HepG2 (cell line): ENCODE results near the gene SLC29A3. TPM values are rescaled to one million over a fixed set of nuclear protein-coding genes. Genes with fewer than 3 reads are reported as not detected.

Source experiments
- HDAC2 ChIP-seq: sonication (generic); formaldehyde crosslinking; IDR thresholded peaks from 2 replicates; pipeline ENCODE4 v1.4.0; 2020; ENCODE audit warnings: missing genetic modification reagents
- MEF2D ChIP-seq: sonication (generic); formaldehyde crosslinking; IDR thresholded peaks from 2 replicates; pipeline ENCODE4 v1.5.1; 2020; ENCODE audit warnings: mild to moderate bottlenecking, missing genetic modification reagents
- NCOR1 ChIP-seq: fragments of 200-600 bp; sonication (generic); IDR thresholded peaks from 2 replicates; pipeline ENCODE4 v1.7.0; 2017; ENCODE audit warnings: antibody characterized with exemption, low read length, borderline replicate concordance
- PITX1 ChIP-seq: sonication (generic); formaldehyde crosslinking; IDR thresholded peaks from 2 replicates; pipeline ENCODE4 v1.5.1; 2020; ENCODE audit warnings: mild to moderate bottlenecking, missing genetic modification reagents
- PRDM10 ChIP-seq: sonication (generic); formaldehyde crosslinking; IDR thresholded peaks from 2 replicates; pipeline ENCODE4 v1.4.0; 2020; ENCODE audit warnings: low read depth, missing genetic modification reagents
- RXRA ChIP-seq: sonication (generic); formaldehyde crosslinking; IDR thresholded peaks from 2 replicates; pipeline ENCODE4 v1.5.1; 2020; ENCODE audit warnings: missing genetic modification reagents
- SMAD3 ChIP-seq: sonication (generic); formaldehyde crosslinking; IDR thresholded peaks from 2 replicates; pipeline ENCODE4 v1.4.0; 2020; ENCODE audit warnings: missing genetic modification reagents
- SOX13 ChIP-seq, 3 experiments: fragments of 450-650 bp in 1 of 3; sonication (generic) in 1 of 3; formaldehyde crosslinking in 1 of 3; IDR thresholded peaks in 2 of 3; conservative IDR thresholded peaks in 1 of 3; 2 replicates each; pipeline versions ENCODE4 v1.5.0 to v1.6.1; 2016 to 2020; ENCODE audit warnings: antibody characterized with exemption in 1 of 3, mild to moderate bottlenecking in 1 of 3, missing compliant biosample characterization in 1 of 3, missing genetic modification reagents in 1 of 3, moderate library complexity in 1 of 3
- STAG1 ChIP-seq: sonication (generic); formaldehyde crosslinking; IDR thresholded peaks from 2 replicates; pipeline ENCODE4 v1.4.0; 2020; ENCODE audit warnings: missing genetic modification reagents
- TOE1 ChIP-seq: sonication (generic); formaldehyde crosslinking; IDR thresholded peaks from 2 replicates; pipeline ENCODE4 v1.4.0; 2020; ENCODE audit warnings: mild to moderate bottlenecking, missing genetic modification reagents
- U2AF1 ChIP-seq: fragments of 200-400 bp; formaldehyde crosslinking; optimal IDR thresholded peaks from 2 replicates; pipeline ENCODE3; 2017; ENCODE audit warnings: mild to moderate bottlenecking, low read depth, low read length
- ZNF383 ChIP-seq: sonication (generic); formaldehyde crosslinking; IDR thresholded peaks from 2 replicates; pipeline ENCODE4 v1.4.0; 2020; ENCODE audit warnings: missing genetic modification reagents, mild to moderate bottlenecking, borderline replicate concordance
- ZNF552 ChIP-seq: sonication (generic); formaldehyde crosslinking; IDR thresholded peaks from 2 replicates; pipeline ENCODE4 v1.9.0; 2022; ENCODE audit warnings: missing genetic modification reagents, mild to moderate bottlenecking, borderline replicate concordance
- polyA plus RNA-seq, 8 experiments: library from polyadenylated mRNA; depleted of rRNA in 3 of 8; stranded (reverse) in 7 of 8; unstranded in 1 of 8; fragments of >200 nt; fragmentation: Illumina TruSeq in 4 of 8; extraction: Trizol in 4 of 8; gene quantifications; 2 replicates each; pipeline versions ENCODE4 v1.2.1 to v1.2.3, GENCODE V29; 2011 to 2016; ENCODE audit warnings: low read depth in 4 of 8, missing spikeins in 1 of 8, mixed read lengths in 1 of 8; ENCODE audit not compliant: insufficient read depth in 1 of 8
- total RNA-seq, 5 experiments: library from RNA; depleted of rRNA; stranded (reverse); fragments of >200 nt; fragmentation: Illumina TruSeq; extraction: Trizol; gene quantifications; 2 replicates each; pipeline ENCODE4 v1.2.3, GENCODE V29; 2016; ENCODE audit warnings: low read depth in 1 of 5
- TF ChIP-seq, protein P1 (sequence below): sonication (generic); formaldehyde crosslinking; conservative IDR thresholded peaks from 2 replicates; pipeline ENCODE4 v1.4.0; 2020; ENCODE audit warnings: mild to moderate bottlenecking, missing genetic modification reagents, moderate library complexity
- TF ChIP-seq, protein P2 (sequence below): sonication (generic); formaldehyde crosslinking; IDR thresholded peaks from 2 replicates; pipeline ENCODE4 v1.4.0; 2020; ENCODE audit warnings: mild to moderate bottlenecking, missing genetic modification reagents

The SLC29A3 gene
- total and polyA plus RNA-seq, 2 of the 13 experiments (the other 11 are each of a cell fraction or from before 2014, with no cell fraction given), result 8.6 to 11.8 TPM

DNA sequence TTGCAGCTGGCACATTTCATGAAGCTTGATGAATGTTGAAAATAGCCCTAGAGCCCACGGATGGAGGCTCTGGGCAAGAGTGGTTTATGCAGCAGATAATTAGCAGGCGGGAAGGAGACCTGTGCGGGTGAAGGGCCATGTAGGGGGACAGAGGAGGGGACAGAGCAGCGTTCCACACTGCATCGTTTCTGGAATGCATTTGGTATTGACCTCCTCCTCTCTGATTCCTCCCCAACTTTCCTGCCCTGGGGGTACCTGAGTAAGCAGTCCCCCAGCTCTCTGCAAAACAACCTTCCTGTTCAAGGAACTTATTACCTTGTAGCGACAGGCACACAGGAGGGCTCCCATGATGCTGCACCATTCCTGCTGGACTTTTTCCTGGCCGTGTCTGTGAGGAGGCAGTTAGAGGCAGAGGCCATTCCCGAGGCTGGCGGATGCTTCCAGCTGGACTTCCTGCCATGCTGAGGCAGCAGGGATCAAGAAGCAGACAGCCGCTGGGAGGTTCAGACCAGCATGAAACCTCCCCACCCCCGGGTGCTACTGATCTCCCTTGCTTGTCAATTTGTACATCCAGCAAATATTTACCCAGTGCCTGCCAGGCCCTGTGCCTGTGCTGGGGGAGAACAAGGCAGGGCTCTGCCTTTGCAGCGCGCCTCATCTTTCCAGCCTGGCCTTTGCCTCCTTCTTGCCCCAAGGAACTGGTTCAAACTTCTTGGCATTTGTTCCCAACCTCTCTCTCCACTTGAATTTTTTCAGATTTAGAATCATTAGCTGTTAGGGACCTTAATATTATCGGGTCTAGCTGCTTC is 28.7 kb downstream of the SLC29A3 start (continued):
- TF ChIP-seq, protein P1, sequence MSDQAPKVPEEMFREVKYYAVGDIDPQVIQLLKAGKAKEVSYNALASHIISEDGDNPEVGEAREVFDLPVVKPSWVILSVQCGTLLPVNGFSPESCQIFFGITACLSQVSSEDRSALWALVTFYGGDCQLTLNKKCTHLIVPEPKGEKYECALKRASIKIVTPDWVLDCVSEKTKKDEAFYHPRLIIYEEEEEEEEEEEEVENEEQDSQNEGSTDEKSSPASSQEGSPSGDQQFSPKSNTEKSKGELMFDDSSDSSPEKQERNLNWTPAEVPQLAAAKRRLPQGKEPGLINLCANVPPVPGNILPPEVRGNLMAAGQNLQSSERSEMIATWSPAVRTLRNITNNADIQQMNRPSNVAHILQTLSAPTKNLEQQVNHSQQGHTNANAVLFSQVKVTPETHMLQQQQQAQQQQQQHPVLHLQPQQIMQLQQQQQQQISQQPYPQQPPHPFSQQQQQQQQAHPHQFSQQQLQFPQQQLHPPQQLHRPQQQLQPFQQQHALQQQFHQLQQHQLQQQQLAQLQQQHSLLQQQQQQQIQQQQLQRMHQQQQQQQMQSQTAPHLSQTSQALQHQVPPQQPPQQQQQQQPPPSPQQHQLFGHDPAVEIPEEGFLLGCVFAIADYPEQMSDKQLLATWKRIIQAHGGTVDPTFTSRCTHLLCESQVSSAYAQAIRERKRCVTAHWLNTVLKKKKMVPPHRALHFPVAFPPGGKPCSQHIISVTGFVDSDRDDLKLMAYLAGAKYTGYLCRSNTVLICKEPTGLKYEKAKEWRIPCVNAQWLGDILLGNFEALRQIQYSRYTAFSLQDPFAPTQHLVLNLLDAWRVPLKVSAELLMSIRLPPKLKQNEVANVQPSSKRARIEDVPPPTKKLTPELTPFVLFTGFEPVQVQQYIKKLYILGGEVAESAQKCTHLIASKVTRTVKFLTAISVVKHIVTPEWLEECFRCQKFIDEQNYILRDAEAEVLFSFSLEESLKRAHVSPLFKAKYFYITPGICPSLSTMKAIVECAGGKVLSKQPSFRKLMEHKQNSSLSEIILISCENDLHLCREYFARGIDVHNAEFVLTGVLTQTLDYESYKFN (CRISPR knock-in tag), result peak; percentile 89
- TF ChIP-seq, protein P2, sequence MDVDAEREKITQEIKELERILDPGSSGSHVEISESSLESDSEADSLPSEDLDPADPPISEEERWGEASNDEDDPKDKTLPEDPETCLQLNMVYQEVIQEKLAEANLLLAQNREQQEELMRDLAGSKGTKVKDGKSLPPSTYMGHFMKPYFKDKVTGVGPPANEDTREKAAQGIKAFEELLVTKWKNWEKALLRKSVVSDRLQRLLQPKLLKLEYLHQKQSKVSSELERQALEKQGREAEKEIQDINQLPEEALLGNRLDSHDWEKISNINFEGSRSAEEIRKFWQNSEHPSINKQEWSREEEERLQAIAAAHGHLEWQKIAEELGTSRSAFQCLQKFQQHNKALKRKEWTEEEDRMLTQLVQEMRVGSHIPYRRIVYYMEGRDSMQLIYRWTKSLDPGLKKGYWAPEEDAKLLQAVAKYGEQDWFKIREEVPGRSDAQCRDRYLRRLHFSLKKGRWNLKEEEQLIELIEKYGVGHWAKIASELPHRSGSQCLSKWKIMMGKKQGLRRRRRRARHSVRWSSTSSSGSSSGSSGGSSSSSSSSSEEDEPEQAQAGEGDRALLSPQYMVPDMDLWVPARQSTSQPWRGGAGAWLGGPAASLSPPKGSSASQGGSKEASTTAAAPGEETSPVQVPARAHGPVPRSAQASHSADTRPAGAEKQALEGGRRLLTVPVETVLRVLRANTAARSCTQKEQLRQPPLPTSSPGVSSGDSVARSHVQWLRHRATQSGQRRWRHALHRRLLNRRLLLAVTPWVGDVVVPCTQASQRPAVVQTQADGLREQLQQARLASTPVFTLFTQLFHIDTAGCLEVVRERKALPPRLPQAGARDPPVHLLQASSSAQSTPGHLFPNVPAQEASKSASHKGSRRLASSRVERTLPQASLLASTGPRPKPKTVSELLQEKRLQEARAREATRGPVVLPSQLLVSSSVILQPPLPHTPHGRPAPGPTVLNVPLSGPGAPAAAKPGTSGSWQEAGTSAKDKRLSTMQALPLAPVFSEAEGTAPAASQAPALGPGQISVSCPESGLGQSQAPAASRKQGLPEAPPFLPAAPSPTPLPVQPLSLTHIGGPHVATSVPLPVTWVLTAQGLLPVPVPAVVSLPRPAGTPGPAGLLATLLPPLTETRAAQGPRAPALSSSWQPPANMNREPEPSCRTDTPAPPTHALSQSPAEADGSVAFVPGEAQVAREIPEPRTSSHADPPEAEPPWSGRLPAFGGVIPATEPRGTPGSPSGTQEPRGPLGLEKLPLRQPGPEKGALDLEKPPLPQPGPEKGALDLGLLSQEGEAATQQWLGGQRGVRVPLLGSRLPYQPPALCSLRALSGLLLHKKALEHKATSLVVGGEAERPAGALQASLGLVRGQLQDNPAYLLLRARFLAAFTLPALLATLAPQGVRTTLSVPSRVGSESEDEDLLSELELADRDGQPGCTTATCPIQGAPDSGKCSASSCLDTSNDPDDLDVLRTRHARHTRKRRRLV (CRISPR knock-in tag), result no peak
- TF ChIP-seq SMAD3 (CRISPR knock-in tag) (peak; percentile 71; the same call in 1 of the 2 replicates), U2AF1 (no peak), MEF2D (CRISPR knock-in tag) (peak; percentile 56; the same call in 1 of the 2 replicates), PITX1 (CRISPR knock-in tag) (peak; percentile 78), PRDM10 (CRISPR knock-in tag) (peak; percentile 89), HDAC2 (CRISPR knock-in tag) (peak; percentile 77), RXRA (no peak; the same call in 1 of the 2 replicates), ZNF383 (CRISPR knock-in tag) (0 out of 2 replicates have a peak, but pooled peaks have one; percentile 44), TOE1 (CRISPR knock-in tag) (0 out of 2 replicates have a peak, but pooled peaks have one; percentile 64), SOX13 (IDR thresholded peaks at IDR 0.05) (0 out of 2 replicates have a peak, but pooled peaks have one; percentile 32), SOX13 (CRISPR knock-in tag; conservative IDR thresholded peaks at IDR 0.05 in 1 of 2, IDR thresholded peaks at IDR 0.05 in 1 of 2) (peak in 1 of 2 experiments; percentile 75; a peak in 2 of 4 replicates), ZNF552 (CRISPR knock-in tag) (peak; percentile 48; the same call in 1 of the 2 replicates), STAG1 (CRISPR knock-in tag) (peak; percentile 30), NCOR1 (no peak)
